Liver (tissue), 3 donors: ENCODE measurements around the gene CD274.

ENCODE experiments used
- GABPA ChIP-seq, 2 donors: IDR thresholded peaks in 1 of 2; conservative IDR thresholded peaks in 1 of 2; 2 replicates each; pipeline ENCODE4 v1.6.1; 2016; ENCODE audit warnings: antibody characterized with exemption in 2 of 2, mild to moderate bottlenecking in 1 of 2, moderate library complexity in 1 of 2
- JUND ChIP-seq, 2 donors: IDR thresholded peaks; 2 replicates each; pipeline ENCODE4 v1.6.1; 2016; ENCODE audit warnings: antibody characterized with exemption in 2 of 2
- YY1 ChIP-seq: IDR thresholded peaks from 2 replicates; pipeline ENCODE4 v1.6.1; 2016; ENCODE audit warnings: antibody characterized with exemption, mild to moderate bottlenecking
- TF ChIP-seq, protein P1 (sequence below): fragments of 150-350 bp; IDR thresholded peaks from 2 replicates; pipeline ENCODE4 v1.5.1; 2017; ENCODE audit warnings: improper control_type of control experiment, low read depth, low read length; ENCODE audit not compliant: missing input control
- TF ChIP-seq, protein P2 (sequence below): IDR thresholded peaks from 2 replicates; pipeline ENCODE4 v1.6.1; 2016; ENCODE audit warnings: antibody characterized with exemption
- TF ChIP-seq, protein P3 (sequence below): IDR thresholded peaks from 2 replicates; pipeline ENCODE4 v1.6.1; 2016; ENCODE audit warnings: antibody characterized with exemption, mild to moderate bottlenecking
- TF ChIP-seq, protein P4 (sequence below): IDR thresholded peaks from 2 replicates; pipeline ENCODE4 v1.6.1; 2016; ENCODE audit warnings: antibody characterized with exemption
- donor health status: healthy.
- donor health status: healthy.

DNA sequence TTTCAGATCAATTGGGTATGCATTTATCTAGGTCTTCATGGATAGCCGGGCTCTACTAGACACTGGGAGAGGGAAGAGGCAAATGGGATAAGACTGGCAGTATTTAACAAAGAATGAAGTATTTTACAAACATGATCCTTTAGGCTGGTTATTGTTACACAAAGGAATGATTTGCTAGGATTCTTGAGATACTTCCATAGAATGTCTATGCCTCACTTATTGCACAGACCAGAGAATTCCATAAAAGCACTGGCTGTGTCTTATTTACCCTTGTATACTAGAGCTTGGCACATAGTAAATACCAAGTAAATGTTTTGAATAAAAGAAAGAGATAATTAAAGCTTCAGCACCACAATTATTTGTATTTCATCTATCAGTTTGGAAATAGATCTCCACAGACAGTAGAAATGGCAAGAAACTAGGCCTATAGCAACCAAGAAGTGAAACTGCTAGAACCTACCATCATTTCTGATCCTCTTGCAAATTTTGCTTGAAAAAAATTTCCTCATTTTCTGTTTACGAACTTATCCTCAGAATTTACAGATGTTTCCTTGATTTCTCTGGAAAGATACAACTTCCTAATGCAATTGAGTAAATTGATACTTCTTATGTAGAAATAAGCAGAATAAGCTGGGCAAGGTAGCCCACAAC lies 63.7 kb downstream of the CD274 start:
- TF ChIP-seq, protein P1, sequence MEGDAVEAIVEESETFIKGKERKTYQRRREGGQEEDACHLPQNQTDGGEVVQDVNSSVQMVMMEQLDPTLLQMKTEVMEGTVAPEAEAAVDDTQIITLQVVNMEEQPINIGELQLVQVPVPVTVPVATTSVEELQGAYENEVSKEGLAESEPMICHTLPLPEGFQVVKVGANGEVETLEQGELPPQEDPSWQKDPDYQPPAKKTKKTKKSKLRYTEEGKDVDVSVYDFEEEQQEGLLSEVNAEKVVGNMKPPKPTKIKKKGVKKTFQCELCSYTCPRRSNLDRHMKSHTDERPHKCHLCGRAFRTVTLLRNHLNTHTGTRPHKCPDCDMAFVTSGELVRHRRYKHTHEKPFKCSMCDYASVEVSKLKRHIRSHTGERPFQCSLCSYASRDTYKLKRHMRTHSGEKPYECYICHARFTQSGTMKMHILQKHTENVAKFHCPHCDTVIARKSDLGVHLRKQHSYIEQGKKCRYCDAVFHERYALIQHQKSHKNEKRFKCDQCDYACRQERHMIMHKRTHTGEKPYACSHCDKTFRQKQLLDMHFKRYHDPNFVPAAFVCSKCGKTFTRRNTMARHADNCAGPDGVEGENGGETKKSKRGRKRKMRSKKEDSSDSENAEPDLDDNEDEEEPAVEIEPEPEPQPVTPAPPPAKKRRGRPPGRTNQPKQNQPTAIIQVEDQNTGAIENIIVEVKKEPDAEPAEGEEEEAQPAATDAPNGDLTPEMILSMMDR = no peak
- TF ChIP-seq, protein P2, sequence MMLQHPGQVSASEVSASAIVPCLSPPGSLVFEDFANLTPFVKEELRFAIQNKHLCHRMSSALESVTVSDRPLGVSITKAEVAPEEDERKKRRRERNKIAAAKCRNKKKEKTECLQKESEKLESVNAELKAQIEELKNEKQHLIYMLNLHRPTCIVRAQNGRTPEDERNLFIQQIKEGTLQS = no peak
- TF ChIP-seq YY1 = no peak
- TF ChIP-seq, protein P3, sequence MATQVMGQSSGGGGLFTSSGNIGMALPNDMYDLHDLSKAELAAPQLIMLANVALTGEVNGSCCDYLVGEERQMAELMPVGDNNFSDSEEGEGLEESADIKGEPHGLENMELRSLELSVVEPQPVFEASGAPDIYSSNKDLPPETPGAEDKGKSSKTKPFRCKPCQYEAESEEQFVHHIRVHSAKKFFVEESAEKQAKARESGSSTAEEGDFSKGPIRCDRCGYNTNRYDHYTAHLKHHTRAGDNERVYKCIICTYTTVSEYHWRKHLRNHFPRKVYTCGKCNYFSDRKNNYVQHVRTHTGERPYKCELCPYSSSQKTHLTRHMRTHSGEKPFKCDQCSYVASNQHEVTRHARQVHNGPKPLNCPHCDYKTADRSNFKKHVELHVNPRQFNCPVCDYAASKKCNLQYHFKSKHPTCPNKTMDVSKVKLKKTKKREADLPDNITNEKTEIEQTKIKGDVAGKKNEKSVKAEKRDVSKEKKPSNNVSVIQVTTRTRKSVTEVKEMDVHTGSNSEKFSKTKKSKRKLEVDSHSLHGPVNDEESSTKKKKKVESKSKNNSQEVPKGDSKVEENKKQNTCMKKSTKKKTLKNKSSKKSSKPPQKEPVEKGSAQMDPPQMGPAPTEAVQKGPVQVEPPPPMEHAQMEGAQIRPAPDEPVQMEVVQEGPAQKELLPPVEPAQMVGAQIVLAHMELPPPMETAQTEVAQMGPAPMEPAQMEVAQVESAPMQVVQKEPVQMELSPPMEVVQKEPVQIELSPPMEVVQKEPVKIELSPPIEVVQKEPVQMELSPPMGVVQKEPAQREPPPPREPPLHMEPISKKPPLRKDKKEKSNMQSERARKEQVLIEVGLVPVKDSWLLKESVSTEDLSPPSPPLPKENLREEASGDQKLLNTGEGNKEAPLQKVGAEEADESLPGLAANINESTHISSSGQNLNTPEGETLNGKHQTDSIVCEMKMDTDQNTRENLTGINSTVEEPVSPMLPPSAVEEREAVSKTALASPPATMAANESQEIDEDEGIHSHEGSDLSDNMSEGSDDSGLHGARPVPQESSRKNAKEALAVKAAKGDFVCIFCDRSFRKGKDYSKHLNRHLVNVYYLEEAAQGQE = no peak
- TF ChIP-seq, protein P4, sequence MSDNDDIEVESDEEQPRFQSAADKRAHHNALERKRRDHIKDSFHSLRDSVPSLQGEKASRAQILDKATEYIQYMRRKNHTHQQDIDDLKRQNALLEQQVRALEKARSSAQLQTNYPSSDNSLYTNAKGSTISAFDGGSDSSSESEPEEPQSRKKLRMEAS = no peak
- TF ChIP-seq JUND (IDR thresholded peaks at IDR 0.05) = no peak
- no peak for TF ChIP-seq GABPA (IDR thresholded peaks at IDR 0.05 in 1 of 2, conservative IDR thresholded peaks at IDR 0.05 in 1 of 2)
